22Rv1 (cell line): ENCODE measurements around the gene IL36G.

Experiments used
- CTCF ChIP-seq: fragments of 450-650 bp; IDR thresholded peaks from 2 replicates; pipeline ENCODE4 v1.5.1; 2017; ENCODE audit warnings: mild to moderate bottlenecking
- ZFX ChIP-seq: fragments of 450-650 bp; IDR thresholded peaks from 2 replicates; pipeline ENCODE4 v1.6.1; 2017; ENCODE audit warnings: antibody characterized with exemption, borderline replicate concordance

GRCh38 chr2:112957511-112957910, 20.3 kb upstream of the IL36G start:
- TF ChIP-seq CTCF = no peak
- TF ChIP-seq ZFX = no peak
